ENCODE measurements around the gene PIGB.

PIGB gene

DNA sequence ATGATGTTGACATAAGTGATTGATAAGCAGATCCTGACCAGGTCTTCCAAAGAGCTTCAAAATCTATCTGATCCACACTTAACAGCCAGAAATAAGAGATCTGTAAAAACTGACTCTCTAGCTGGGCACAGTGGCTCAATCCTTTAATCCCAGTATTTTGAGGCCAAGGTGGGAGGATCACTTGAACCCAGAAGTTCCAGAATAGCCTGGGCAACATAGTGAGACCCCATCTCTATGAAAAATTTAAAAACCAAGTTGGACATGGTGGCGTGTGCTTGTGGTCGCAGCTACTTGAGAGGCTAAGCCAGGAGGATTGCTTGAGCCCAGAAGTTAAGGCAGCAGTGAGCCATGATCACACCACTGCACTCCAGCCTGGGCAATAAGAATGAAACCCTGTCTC lies 43.6 kb downstream of the PIGB start:
- no peaks in the 10 kb centered on the region for H3K27me3 ChIP-seq (ENCODE audit: low read depth, low read length)
- H3K4me3 ChIP-seq (ENCODE audit: low read length) = no peak overlapping the region
- H3K9ac ChIP-seq (ENCODE audit: low read length) = no peak overlapping the region
- H3K36me3 ChIP-seq (replicated peaks; ENCODE audit: low read depth, low read length) = no peaks in the 10 kb centered on the region
- H3K9me3 ChIP-seq (ENCODE audit: insufficient read depth, low read length) = no peaks in the 10 kb centered on the region
- no peaks in the 10 kb centered on the region for H3K4me1 ChIP-seq (ENCODE audit: low read length)
- no peak overlapping the region for H2AFZ ChIP-seq (ENCODE audit: low read depth, low read length)
- H3K27ac ChIP-seq (ENCODE audit: low read length) = no peak overlapping the region
- no peak overlapping the region for H3K4me2 ChIP-seq (ENCODE audit: low read length)
- TF ChIP-seq, protein P1, sequence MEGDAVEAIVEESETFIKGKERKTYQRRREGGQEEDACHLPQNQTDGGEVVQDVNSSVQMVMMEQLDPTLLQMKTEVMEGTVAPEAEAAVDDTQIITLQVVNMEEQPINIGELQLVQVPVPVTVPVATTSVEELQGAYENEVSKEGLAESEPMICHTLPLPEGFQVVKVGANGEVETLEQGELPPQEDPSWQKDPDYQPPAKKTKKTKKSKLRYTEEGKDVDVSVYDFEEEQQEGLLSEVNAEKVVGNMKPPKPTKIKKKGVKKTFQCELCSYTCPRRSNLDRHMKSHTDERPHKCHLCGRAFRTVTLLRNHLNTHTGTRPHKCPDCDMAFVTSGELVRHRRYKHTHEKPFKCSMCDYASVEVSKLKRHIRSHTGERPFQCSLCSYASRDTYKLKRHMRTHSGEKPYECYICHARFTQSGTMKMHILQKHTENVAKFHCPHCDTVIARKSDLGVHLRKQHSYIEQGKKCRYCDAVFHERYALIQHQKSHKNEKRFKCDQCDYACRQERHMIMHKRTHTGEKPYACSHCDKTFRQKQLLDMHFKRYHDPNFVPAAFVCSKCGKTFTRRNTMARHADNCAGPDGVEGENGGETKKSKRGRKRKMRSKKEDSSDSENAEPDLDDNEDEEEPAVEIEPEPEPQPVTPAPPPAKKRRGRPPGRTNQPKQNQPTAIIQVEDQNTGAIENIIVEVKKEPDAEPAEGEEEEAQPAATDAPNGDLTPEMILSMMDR (IDR thresholded peaks at IDR 0.05; ENCODE audit: low read depth, low read length) = no peak
- no peak for TF ChIP-seq EZH2phosphoT487 (IDR thresholded peaks at IDR 0.05; ENCODE audit: low read depth)
- no peaks in the 10 kb centered on the region for H3K79me2 ChIP-seq (ENCODE audit: low read length)
- H4K20me1 ChIP-seq (ENCODE audit: insufficient read depth, low read length) = no peaks in the 10 kb centered on the region

DNA sequence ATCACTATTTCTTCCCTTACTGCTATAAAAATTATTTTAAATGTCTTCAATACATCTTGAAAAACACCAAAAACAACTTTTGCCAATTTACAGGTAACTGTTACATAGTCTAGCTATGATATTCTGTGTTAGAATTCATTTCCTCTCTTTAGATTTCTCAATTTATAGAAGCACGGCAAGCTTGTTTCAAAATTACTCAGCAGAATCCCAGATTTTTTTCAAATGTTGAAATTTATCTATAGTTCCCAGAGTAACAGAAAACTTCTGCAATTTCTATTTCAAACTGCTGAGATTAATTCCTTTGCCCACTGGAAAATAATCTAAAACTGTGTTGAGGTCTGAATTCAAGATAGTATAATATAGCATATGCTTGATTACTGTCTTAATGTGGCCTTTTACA lies 48.0 kb downstream of the PIGB start:
- TF ChIP-seq EZH2phosphoT487 (IDR thresholded peaks at IDR 0.05; ENCODE audit: low read depth) = no peak
- TF ChIP-seq, protein P1 (IDR thresholded peaks at IDR 0.05; ENCODE audit: low read depth, low read length) = no peak

DNA sequence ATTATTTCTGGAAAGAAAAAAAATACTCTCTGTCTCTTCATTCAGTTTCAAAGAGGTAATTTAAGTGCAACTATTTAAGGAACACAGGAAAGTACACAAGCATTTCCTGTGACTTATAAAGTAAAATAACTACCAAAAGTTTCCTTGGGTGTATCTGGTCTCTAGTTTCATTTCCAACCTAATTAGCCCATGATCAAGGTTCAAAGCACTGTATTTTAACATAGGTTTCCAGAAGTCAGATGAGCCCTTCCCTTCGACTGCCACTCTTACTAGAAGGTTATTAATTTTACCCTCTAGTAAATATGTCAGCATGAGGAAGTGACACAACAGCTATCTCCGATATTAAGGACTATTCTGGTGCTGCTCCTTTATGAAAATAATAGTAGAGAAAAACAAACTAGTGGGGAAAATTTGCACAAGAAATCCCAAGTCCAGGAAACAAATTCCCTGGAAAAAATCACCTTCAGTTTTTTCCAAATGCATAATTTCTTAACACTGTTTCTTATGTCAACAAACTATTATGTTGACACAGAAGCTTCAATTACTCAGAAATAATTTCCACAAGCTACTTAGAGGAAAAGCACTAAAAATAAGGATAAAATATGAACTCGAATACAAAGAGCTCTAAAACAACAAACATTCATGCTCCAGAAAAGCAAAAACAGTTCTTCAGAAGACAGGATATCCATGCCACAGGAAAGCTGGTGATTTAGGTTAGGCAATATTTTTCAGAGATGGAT lies 53.8 kb downstream of the PIGB start:
- no peak for TF ChIP-seq EZH2phosphoT487 (IDR thresholded peaks at IDR 0.05; ENCODE audit: low read depth)
- TF ChIP-seq, protein P1 (IDR thresholded peaks at IDR 0.05; ENCODE audit: low read depth, low read length) = no peak
- no peak overlapping the region for H3K4me3 ChIP-seq (ENCODE audit: low read length)
- no peak overlapping the region for H3K9ac ChIP-seq (ENCODE audit: low read length)
- H3K36me3 ChIP-seq (replicated peaks; ENCODE audit: low read depth, low read length) = no peaks in the 10 kb centered on the region
- H2AFZ ChIP-seq (ENCODE audit: low read depth, low read length) = no peak overlapping the region
- H3K4me1 ChIP-seq (ENCODE audit: low read length) = peaks cover 9% of the 10 kb centered on the region; the same call in 1 of the 2 replicates
- no peak overlapping the region for H3K27ac ChIP-seq (ENCODE audit: low read length)
- H3K79me2 ChIP-seq (ENCODE audit: low read length) = no peaks in the 10 kb centered on the region
- no peaks in the 10 kb centered on the region for H3K27me3 ChIP-seq (ENCODE audit: low read depth, low read length)
- H3K9me3 ChIP-seq (ENCODE audit: insufficient read depth, low read length) = no peaks in the 10 kb centered on the region
- no peak overlapping the region for H3K4me2 ChIP-seq (ENCODE audit: low read length)
- no peaks in the 10 kb centered on the region for H4K20me1 ChIP-seq (ENCODE audit: insufficient read depth, low read length)

More for the DNA sequence above, 48.0 kb downstream of the PIGB start:
- H3K9me3 ChIP-seq (ENCODE audit: insufficient read depth, low read length) = no peaks in the 10 kb centered on the region
- no peak overlapping the region for H3K4me2 ChIP-seq (ENCODE audit: low read length)
- no peaks in the 10 kb centered on the region for H3K36me3 ChIP-seq (replicated peaks; ENCODE audit: low read depth, low read length)
- no peaks in the 10 kb centered on the region for H3K27me3 ChIP-seq (ENCODE audit: low read depth, low read length)
- no peaks in the 10 kb centered on the region for H3K79me2 ChIP-seq (ENCODE audit: low read length)
- no peak overlapping the region for H3K9ac ChIP-seq (ENCODE audit: low read length)
- H3K4me1 ChIP-seq (ENCODE audit: low read length) = no peaks in the 10 kb centered on the region
- H2AFZ ChIP-seq (ENCODE audit: low read depth, low read length) = no peak overlapping the region
- no peak overlapping the region for H3K4me3 ChIP-seq (ENCODE audit: low read length)
- H4K20me1 ChIP-seq (ENCODE audit: insufficient read depth, low read length) = no peaks in the 10 kb centered on the region
- no peak overlapping the region for H3K27ac ChIP-seq (ENCODE audit: low read length)

DNA sequence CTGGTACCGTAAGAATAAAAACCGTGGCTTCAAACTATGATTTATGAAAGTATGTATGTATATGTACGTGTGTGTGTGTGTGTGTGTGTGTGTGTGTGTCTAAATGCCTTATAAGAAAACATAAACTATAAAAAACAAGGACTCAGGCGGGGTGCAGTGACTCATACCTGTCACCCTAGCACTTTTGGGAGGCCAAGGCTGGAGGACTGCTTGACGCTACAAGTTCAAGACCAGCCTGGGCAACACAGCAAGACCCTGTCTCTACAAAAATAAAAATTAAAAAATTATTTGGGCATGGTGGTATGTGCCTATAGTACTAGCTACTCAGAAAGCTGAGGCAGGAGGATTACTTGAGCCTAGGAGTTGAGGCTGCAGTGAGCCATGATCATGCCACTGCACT lies 60.1 kb downstream of the PIGB start:
- H3K27ac ChIP-seq (ENCODE audit: low read length) = no peak overlapping the region
- H3K79me2 ChIP-seq (ENCODE audit: low read length) = no peaks in the 10 kb centered on the region
- no peaks in the 10 kb centered on the region for H4K20me1 ChIP-seq (ENCODE audit: insufficient read depth, low read length)
- no peaks in the 10 kb centered on the region for H3K36me3 ChIP-seq (replicated peaks; ENCODE audit: low read depth, low read length)
- no peaks in the 10 kb centered on the region for H3K27me3 ChIP-seq (ENCODE audit: low read depth, low read length)
- no peak overlapping the region for H2AFZ ChIP-seq (ENCODE audit: low read depth, low read length)
- H3K4me1 ChIP-seq (ENCODE audit: low read length) = 0 out of 2 replicates have a peak, but pooled peaks cover 6% of the 10 kb centered on the region
- H3K4me2 ChIP-seq (ENCODE audit: low read length) = no peak overlapping the region
- no peak overlapping the region for H3K9ac ChIP-seq (ENCODE audit: low read length)
- TF ChIP-seq, protein P1 (IDR thresholded peaks at IDR 0.05; ENCODE audit: low read depth, low read length) = no peak
- no peak for TF ChIP-seq EZH2phosphoT487 (IDR thresholded peaks at IDR 0.05; ENCODE audit: low read depth)
- H3K9me3 ChIP-seq (ENCODE audit: insufficient read depth, low read length) = no peaks in the 10 kb centered on the region
- H3K4me3 ChIP-seq (ENCODE audit: low read length) = no peak overlapping the region
